Lower lobe of right lung (tissue), 2 donors: ENCODE data around the gene DOCK1. TPM values are rescaled to one million over a fixed set of nuclear protein-coding genes. Genes with fewer than 3 reads are reported as not detected.

Experiments used
- ATAC-seq, 2 donors: fragments of 200-7000 bp; cut with Tn5 transposase; one replicate each; pipeline ENCODE4 v1.9.1; 2020 to 2022; ENCODE audit warnings: mild to moderate bottlenecking in 2 of 2, moderate library complexity in 2 of 2
- DNase-seq: peaks from one replicate; pipeline ENCODE4 v3.0.0-alpha.2; 2020
- H3K27ac ChIP-seq: fragments of 200-600 bp; one replicate; pipeline ENCODE4 v1.8.0; 2022
- H3K27me3 ChIP-seq: fragments of 200-600 bp; one replicate; pipeline ENCODE4 v1.8.0; 2022; ENCODE audit warnings: low read depth
- H3K36me3 ChIP-seq: fragments of 200-600 bp; one replicate; pipeline ENCODE4 v1.8.0; 2022; ENCODE audit warnings: mild to moderate bottlenecking
- H3K4me1 ChIP-seq: fragments of 200-600 bp; one replicate; pipeline ENCODE4 v1.8.0; 2022
- H3K4me3 ChIP-seq: fragments of 200-600 bp; one replicate; pipeline ENCODE4 v1.8.0; 2022; ENCODE audit warnings: mild to moderate bottlenecking
- H3K9me3 ChIP-seq: fragments of 200-600 bp; one replicate; pipeline ENCODE4 v1.8.0; 2022
- CTCF ChIP-seq: fragments of 200-600 bp; IDR thresholded peaks from one replicate; pipeline ENCODE4 v1.8.0; 2022; ENCODE audit warnings: antibody characterized with exemption, mild to moderate bottlenecking
- intact Hi-C: fragments of 100-400 bp; cut with DNase I; formaldehyde crosslinking; loops from one replicate; pipeline ENCODE4 v1.11.0; 2022
- total RNA-seq: library from RNA; stranded (reverse); fragmentation: NEBNext Ultra II Directional; extraction: Animal tissue kit (Norgen Biotek cat#: 25700); gene quantifications from one replicate; pipeline ENCODE4 v1.2.1, GENCODE V29; 2021
- donor health status: DM: no; HTN: yes; CAD: no; lungs with severe emphysema.

The DOCK1 gene
- total RNA-seq, 1 donor from 2014 or later = 44.8 TPM

DNA sequence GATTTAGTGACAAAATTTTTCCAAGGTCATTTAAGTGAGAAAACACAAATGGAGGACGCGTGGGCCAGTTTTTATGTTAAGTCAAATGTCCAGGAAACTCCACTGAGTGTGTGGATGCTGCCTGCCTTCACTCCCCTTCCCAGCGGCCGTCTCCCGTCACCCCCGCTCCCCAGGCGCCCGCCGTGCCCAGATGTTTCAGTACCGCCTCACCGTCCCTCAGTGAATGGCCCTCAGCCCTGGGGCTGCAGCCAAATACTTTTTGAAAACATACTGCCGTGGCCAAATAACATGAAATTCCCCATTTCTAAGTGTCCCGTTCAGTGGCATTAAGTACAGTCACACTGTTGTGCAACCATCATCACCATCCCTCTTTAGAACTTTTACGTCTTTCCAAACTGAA is 159.2 kb downstream of the DOCK1 start:
- H3K36me3 ChIP-seq = peaks cover 57% of the 10 kb centered on the region
- no peak overlapping the region for H3K4me3 ChIP-seq
- DNase-seq (no peak), ATAC-seq (peak; percentile 47 to 70)
- H3K4me1 ChIP-seq = no peaks in the 10 kb centered on the region
- no peak for TF ChIP-seq CTCF
- no peaks in the 10 kb centered on the region for H3K27me3 ChIP-seq
- intact Hi-C loops = no loop called here
- peaks cover 5% of the 10 kb centered on the region for H3K9me3 ChIP-seq
- no peak overlapping the region for H3K27ac ChIP-seq

DNA sequence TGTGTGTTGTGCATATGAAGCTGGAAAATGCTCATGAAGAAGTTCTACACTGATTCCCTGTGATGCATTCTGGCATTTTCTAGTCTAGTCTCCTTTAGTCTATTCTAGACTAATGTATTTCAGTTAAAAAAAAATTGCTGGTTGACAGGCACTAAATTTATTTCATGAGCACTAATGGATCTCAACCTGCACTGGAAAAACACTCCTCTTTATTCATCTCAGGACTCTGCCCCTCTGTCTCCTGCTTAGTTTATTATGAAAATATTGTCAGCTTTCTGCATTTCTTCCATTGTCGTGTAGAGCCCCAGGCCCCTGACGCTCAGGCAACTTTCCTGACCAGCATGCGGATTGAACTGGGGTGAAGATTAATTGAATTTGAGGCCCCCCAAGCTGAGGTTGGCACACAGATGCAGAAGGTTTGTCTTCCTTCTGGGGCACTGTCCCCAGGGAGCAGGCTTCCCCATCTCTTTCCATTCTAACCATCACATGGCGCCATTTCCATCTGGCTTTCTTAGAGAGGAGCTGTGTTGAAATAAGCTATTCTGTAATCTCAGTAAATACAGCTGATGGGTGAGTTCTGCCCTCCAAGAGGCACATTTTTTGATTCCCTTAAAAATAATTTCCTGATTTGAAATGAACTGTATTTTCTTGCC is 162.4 kb downstream of the DOCK1 start:
- Histone ChIP-seq H3K9me3 (no peaks in the 10 kb centered on the region), H3K27me3 (no peaks in the 10 kb centered on the region), H3K27ac (no peak overlapping the region), H3K36me3 (peaks cover 66% of the 10 kb centered on the region), H3K4me3 (no peak overlapping the region), H3K4me1 (no peaks in the 10 kb centered on the region)
- intact Hi-C loops = no loop called here
- no peak for TF ChIP-seq CTCF
- DNase-seq = no peak
- no peak for ATAC-seq

- H3K27me3 ChIP-seq = no peaks in the 10 kb centered on the region
- no peak overlapping the region for H3K27ac ChIP-seq
- H3K9me3 ChIP-seq = no peaks in the 10 kb centered on the region
- no peak overlapping the region for H3K4me3 ChIP-seq
- peaks cover 61% of the 10 kb centered on the region for H3K36me3 ChIP-seq
- DNase-seq (no peak), ATAC-seq (no peak)
- intact Hi-C loops = no loop called here
- no peaks in the 10 kb centered on the region for H3K4me1 ChIP-seq
- no peak for TF ChIP-seq CTCF
Measured at GRCh38 chr10:127068485-127068884, 163.3 kb downstream of the DOCK1 start.

- TF ChIP-seq CTCF = no peak
- Histone ChIP-seq H3K36me3 (peaks cover 54% of the 10 kb centered on the region), H3K27me3 (no peaks in the 10 kb centered on the region), H3K4me1 (no peaks in the 10 kb centered on the region), H3K9me3 (no peaks in the 10 kb centered on the region), H3K4me3 (no peak overlapping the region), H3K27ac (no peak overlapping the region)
- intact Hi-C loops = no loop called here
- DNase-seq (no peak), ATAC-seq (no peak)
Measured at GRCh38 chr10:127069436-127069835, 164.2 kb downstream of the DOCK1 start.

DNA sequence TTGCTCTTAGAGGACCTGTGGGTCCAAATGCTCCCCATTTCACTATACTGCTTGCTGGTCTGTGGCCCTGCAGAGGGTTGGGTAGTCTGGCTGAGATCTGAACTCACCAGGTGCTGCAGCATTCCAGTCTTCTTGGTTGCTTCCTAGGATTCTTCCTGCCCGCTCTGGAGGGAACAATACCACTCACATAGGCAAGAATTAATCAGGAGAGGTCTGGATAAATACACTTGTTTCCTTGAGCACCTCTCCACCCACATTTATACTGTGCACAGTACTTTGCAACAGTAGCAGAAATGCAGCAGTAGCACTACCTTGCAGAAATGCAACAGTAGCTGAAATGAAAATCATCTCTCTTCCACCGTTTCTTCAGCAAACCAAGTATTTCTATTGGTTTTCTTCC is 165.9 kb downstream of the DOCK1 start:
- intact Hi-C loops = no loop called here
- Histone ChIP-seq H3K36me3 (peaks cover 53% of the 10 kb centered on the region), H3K27ac (no peak overlapping the region), H3K4me1 (no peaks in the 10 kb centered on the region), H3K9me3 (no peaks in the 10 kb centered on the region), H3K27me3 (no peaks in the 10 kb centered on the region), H3K4me3 (no peak overlapping the region)
- peak; percentile 39 to 69 for ATAC-seq
- TF ChIP-seq CTCF = no peak
- no peak for DNase-seq
